Measurements from ENCODE around the gene STYXL1.
"Not testable (repeated sequence)": the region's sequence is repeated elsewhere in the genome, so short reads cannot be mapped to it uniquely, and the experiment has no call there.

The STYXL1 gene

GRCh38 chr7:76056241-76056640 lies 8.4 kb upstream of the STYXL1 start:
- H3K4me3 ChIP-seq (ENCODE audit: severe bottlenecking) = no peak overlapping the region
- no peaks in the 10 kb centered on the region for H3K27me3 ChIP-seq (ENCODE audit: insufficient read depth, poor library complexity, severe bottlenecking)
- ATAC-seq (ENCODE audit: low read depth) = no peak
- H3K36me3 ChIP-seq (ENCODE audit: low read depth) = peaks cover 75% of the 10 kb centered on the region
- H3K9me3 ChIP-seq (ENCODE audit: severe bottlenecking) = no peaks in the 10 kb centered on the region
- TF ChIP-seq CTCF (IDR thresholded peaks at IDR 0.05; ENCODE audit: poor library complexity, severe bottlenecking) = no peak
- DNase-seq (ENCODE audit: low spot score) = no peak
- no peak overlapping the region for H3K27ac ChIP-seq (ENCODE audit: poor library complexity, severe bottlenecking)
- peaks cover 13% of the 10 kb centered on the region for H3K4me1 ChIP-seq (ENCODE audit: insufficient read depth, poor library complexity, severe bottlenecking)

DNA sequence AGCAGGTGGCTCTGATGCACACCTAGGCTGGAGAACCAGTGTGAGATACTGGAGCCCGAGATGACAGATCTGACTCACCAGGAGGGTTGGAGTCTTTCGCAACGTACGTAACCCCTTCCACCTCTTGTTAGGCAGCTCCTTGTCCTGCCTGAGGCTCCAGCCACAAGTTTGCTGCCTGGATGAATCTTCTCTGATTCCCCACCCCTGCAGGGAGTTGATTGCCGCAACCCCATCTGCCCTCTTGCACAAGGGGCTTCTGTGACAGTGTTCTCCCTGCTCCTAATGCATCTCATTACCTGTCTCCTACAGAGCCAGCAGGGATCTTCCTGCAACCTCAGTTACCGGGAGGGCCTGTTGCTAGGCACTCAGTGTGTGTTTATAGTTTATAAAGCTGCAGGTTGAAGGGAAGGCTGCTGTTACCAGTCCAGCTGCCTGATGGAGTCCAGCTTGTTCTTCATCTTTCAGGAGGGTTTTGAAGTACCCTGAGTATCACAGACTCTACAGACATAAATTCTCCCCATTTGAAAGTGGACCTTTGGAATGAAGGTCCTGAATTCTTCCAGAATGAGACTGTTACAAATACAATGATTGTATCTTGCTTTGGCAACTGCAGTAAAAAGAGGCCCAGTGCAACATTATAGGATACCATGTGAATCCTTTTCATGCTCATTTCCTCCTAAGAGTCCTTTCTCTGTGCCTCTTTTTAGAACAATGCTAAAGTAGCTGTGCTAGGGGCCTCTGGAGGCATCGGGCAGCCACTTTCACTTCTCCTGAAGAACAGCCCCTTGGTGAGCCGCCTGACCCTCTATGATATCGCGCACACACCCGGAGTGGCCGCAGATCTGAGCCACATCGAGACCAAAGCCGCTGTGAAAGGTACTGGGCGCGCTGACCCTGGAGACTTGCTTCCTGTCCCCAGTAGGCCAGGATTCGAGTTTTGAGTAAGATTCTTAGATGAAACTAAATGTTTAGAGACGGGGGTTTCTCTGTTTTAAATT lies 6.6 kb upstream of the STYXL1 start:
- Histone ChIP-seq H3K9me3 (ENCODE audit: severe bottlenecking) (no peaks in the 10 kb centered on the region), H3K36me3 (ENCODE audit: low read depth) (peaks cover 66% of the 10 kb centered on the region), H3K4me3 (ENCODE audit: severe bottlenecking) (no peak overlapping the region), H3K27ac (ENCODE audit: poor library complexity, severe bottlenecking) (peak overlapping the region; percentile 16), H3K27me3 (ENCODE audit: insufficient read depth, poor library complexity, severe bottlenecking) (no peaks in the 10 kb centered on the region), H3K4me1 (ENCODE audit: insufficient read depth, poor library complexity, severe bottlenecking) (peaks cover 15% of the 10 kb centered on the region)
- TF ChIP-seq CTCF (IDR thresholded peaks at IDR 0.05; ENCODE audit: poor library complexity, severe bottlenecking) = no peak
- peak; percentile 98 for ATAC-seq (ENCODE audit: low read depth)
- no peak for DNase-seq (ENCODE audit: low spot score)

- Histone ChIP-seq H3K27me3 (ENCODE audit: insufficient read depth, poor library complexity, severe bottlenecking) (no peaks in the 10 kb centered on the region), H3K27ac (ENCODE audit: poor library complexity, severe bottlenecking) (peak overlapping the region; percentile 16), H3K4me1 (ENCODE audit: insufficient read depth, poor library complexity, severe bottlenecking) (peaks cover 22% of the 10 kb centered on the region), H3K9me3 (ENCODE audit: severe bottlenecking) (no peaks in the 10 kb centered on the region), H3K36me3 (ENCODE audit: low read depth) (peaks cover 56% of the 10 kb centered on the region), H3K4me3 (ENCODE audit: severe bottlenecking) (no peak overlapping the region)
- ATAC-seq (ENCODE audit: low read depth) = no peak
- no peak for TF ChIP-seq CTCF (IDR thresholded peaks at IDR 0.05; ENCODE audit: poor library complexity, severe bottlenecking)
- DNase-seq (ENCODE audit: low spot score) = no peak
Observed at GRCh38 chr7:76053461-76053860, 5.7 kb upstream of the STYXL1 start.

- not testable (repeated sequence) for H3K9me3 ChIP-seq (ENCODE audit: severe bottlenecking); H3K27me3 ChIP-seq (ENCODE audit: insufficient read depth, poor library complexity, severe bottlenecking); DNase-seq (ENCODE audit: low spot score); H3K27ac ChIP-seq (ENCODE audit: poor library complexity, severe bottlenecking); ATAC-seq (ENCODE audit: low read depth); H3K4me3 ChIP-seq (ENCODE audit: severe bottlenecking)
- peaks cover 22% of the 10 kb centered on the region for H3K4me1 ChIP-seq (ENCODE audit: insufficient read depth, poor library complexity, severe bottlenecking)
- peaks cover 48% of the 10 kb centered on the region for H3K36me3 ChIP-seq (ENCODE audit: low read depth)
Observed at GRCh38 chr7:76052681-76053080, 4.9 kb upstream of the STYXL1 start.

GRCh38 chr7:76051840-76052239 lies 4.0 kb upstream of the STYXL1 start:
- ATAC-seq (ENCODE audit: low read depth) (no peak), DNase-seq (ENCODE audit: low spot score) (no peak)
- H3K4me1 ChIP-seq (ENCODE audit: insufficient read depth, poor library complexity, severe bottlenecking) = peaks cover 22% of the 10 kb centered on the region
- no peak overlapping the region for H3K27ac ChIP-seq (ENCODE audit: poor library complexity, severe bottlenecking)
- H3K36me3 ChIP-seq (ENCODE audit: low read depth) = peaks cover 40% of the 10 kb centered on the region
- no peaks in the 10 kb centered on the region for H3K27me3 ChIP-seq (ENCODE audit: insufficient read depth, poor library complexity, severe bottlenecking)
- H3K4me3 ChIP-seq (ENCODE audit: severe bottlenecking) = no peak overlapping the region
- no peak for TF ChIP-seq CTCF (IDR thresholded peaks at IDR 0.05; ENCODE audit: poor library complexity, severe bottlenecking)
- H3K9me3 ChIP-seq (ENCODE audit: severe bottlenecking) = no peaks in the 10 kb centered on the region
